Psoas muscle (tissue), 8 donors: ENCODE data around the gene ZNF555. TPM values are rescaled to one million over a fixed set of nuclear protein-coding genes. Genes with fewer than 3 reads are reported as not detected.

Experiments used
- ATAC-seq, 4 donors: fragments of 200-7000 bp; cut with Tn5 transposase; one replicate each; pipeline ENCODE4 v1.9.1; 2020; ENCODE audit warnings: moderate library complexity in 3 of 4, mild to moderate bottlenecking in 2 of 4
- DNase-seq, 2 donors: peaks; one replicate each; pipeline ENCODE4 v3.0.0-alpha.2; 2020
- H3K27ac ChIP-seq: fragments of 200-600 bp; one replicate; pipeline ENCODE4 v1.8.0; 2022
- H3K27me3 ChIP-seq, 3 donors: fragments of 200-600 bp in 1 of 3; one replicate each; pipeline versions ENCODE4 v1.6.1 to v1.8.0; 2013 to 2022; ENCODE audit warnings: low read length in 2 of 3, mild to moderate bottlenecking in 2 of 3, moderate library complexity in 1 of 3; ENCODE audit not compliant: insufficient read depth in 3 of 3
- H3K36me3 ChIP-seq, 2 donors: fragments of 200-600 bp in 1 of 2; one replicate each; pipeline versions ENCODE4 v1.6.1 to v1.8.0; 2013 to 2022; ENCODE audit warnings: low read depth in 1 of 2, mild to moderate bottlenecking in 1 of 2, moderate library complexity in 1 of 2; ENCODE audit not compliant: insufficient read depth in 1 of 2
- H3K4me1 ChIP-seq: fragments of 200-600 bp; one replicate; pipeline ENCODE4 v1.8.0; 2022
- H3K4me3 ChIP-seq: fragments of 200-600 bp; one replicate; pipeline ENCODE4 v1.8.0; 2022; ENCODE audit warnings: mild to moderate bottlenecking
- H3K9me3 ChIP-seq: fragments of 200-600 bp; one replicate; pipeline ENCODE4 v1.8.0; 2022
- WGBS, 3 donors: extraction: QIAGEN DNeasy Blood & Tissue Kit; methylation state at CpG; one replicate each; pipeline versions ENCODE4 v1.1.6 to v1.1.7; 2013; 5-methylcytosine and 5-hydroxymethylcytosine counted together
- intact Hi-C, 2 donors: fragments of 100-400 bp; cut with DNase I; formaldehyde crosslinking; loops; one replicate each; pipeline versions ENCODE4 v1.11.0 to v1.14.2; 2022
- polyA plus RNA-seq, 3 donors: library from polyadenylated mRNA; stranded (reverse); fragments of 200-250 nt; gene quantifications; one replicate each; pipeline ENCODE4 v1.2.3, GENCODE V29; 2013
- total RNA-seq, 4 donors: library from RNA; stranded (reverse); fragmentation: NEBNext Ultra II Directional in 2 of 4; extraction: Animal tissue kit (Norgen Biotek cat#: 25700) in 2 of 4; gene quantifications; one replicate each; pipeline versions ENCODE4 v1.2.1 to v1.2.4, GENCODE V29; 2021 to 2023
- TF ChIP-seq, protein P1 (sequence below): fragments of 200-600 bp; IDR thresholded peaks from one replicate; pipeline ENCODE4 v1.8.0; 2022; ENCODE audit warnings: antibody characterized with exemption
- donor health status: healthy with polysubstance abuse.
- donor health status: DM: no; HTN: no; CAD: no; lungs with moderate emphysema.
- donor health status: Bipolar disorder and iron deficiency.
- donor health status: healthy.
- donor health status: DM: yes; HTN: yes; CAD: no.
- donor health status: DM: no; HTN: no; CAD: no.
- donor health status: DM: no; HTN: no; CAD: no.
- donor health status: DM: yes; HTN: yes; CAD: no.

The ZNF555 gene
- total and polyA plus RNA-seq, 7 donors, result 1.7 to 16.0 (median 2.9) TPM

DNA sequence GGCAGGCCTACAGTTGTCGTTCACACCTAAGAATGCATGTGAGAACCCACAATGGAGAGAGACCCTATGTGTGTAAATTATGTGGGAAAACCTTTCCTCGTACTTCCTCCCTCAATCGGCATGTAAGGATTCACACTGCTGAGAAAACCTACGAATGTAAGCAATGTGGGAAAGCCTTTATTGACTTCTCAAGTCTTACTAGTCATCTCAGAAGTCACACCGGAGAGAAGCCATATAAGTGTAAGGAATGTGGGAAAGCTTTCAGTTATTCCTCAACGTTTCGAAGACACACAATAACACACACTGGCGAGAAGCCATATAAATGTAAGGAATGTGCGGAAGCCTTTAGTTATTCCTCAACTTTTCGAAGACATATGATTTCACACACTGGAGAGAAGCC lies 11.3 kb downstream of the ZNF555 start:
- 93 to 95% (median 94%) methylated on average over 10 of the region's 10 CpGs for WGBS, 3 donors

DNA sequence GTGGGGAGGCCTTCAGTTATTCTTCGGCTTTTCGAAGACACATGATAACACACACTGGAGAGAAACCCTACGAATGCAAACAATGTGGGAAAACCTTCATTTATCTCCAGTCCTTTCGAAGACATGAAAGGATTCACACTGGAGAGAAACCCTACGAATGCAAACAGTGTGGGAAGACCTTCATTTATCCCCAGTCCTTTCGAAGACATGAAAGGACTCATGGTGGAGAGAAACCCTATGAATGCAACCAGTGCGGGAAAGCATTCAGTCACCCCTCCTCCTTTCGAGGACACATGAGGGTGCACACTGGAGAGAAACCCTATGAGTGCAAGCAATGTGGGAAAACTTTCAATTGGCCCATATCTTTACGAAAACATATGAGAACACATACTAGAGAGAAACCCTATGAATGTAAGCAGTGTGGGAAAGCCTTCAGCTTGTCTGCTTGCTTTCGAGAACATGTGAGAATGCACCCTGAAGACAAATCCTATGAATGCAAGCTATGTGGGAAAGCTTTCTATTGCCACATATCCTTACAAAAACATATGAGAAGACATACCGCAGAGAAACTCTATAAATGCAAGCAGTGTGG lies 11.8 kb downstream of the ZNF555 start:
- H3K27me3 ChIP-seq, result peaks cover 0 to 2% (median 0%) of the 10 kb centered on the region in 3 donors
- intact Hi-C loops, result no loop called here
- no peak overlapping the region for H3K27ac ChIP-seq
- H3K9me3 ChIP-seq, result peaks cover 89% of the 10 kb centered on the region
- DNase-seq, result no peak
- ATAC-seq, result no peak
- H3K36me3 ChIP-seq, result peaks cover 23 to 43% of the 10 kb centered on the region in 2 donors
- TF ChIP-seq, protein P1, sequence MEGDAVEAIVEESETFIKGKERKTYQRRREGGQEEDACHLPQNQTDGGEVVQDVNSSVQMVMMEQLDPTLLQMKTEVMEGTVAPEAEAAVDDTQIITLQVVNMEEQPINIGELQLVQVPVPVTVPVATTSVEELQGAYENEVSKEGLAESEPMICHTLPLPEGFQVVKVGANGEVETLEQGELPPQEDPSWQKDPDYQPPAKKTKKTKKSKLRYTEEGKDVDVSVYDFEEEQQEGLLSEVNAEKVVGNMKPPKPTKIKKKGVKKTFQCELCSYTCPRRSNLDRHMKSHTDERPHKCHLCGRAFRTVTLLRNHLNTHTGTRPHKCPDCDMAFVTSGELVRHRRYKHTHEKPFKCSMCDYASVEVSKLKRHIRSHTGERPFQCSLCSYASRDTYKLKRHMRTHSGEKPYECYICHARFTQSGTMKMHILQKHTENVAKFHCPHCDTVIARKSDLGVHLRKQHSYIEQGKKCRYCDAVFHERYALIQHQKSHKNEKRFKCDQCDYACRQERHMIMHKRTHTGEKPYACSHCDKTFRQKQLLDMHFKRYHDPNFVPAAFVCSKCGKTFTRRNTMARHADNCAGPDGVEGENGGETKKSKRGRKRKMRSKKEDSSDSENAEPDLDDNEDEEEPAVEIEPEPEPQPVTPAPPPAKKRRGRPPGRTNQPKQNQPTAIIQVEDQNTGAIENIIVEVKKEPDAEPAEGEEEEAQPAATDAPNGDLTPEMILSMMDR, result no peak
- no peak overlapping the region for H3K4me3 ChIP-seq
- WGBS, 3 donors, result 96 to 98% (median 98%) methylated on average over 11 of the region's 11 CpGs
- H3K4me1 ChIP-seq, result no peaks in the 10 kb centered on the region

More for the DNA sequence above, 11.3 kb downstream of the ZNF555 start:
- no peak for ATAC-seq
- no peak overlapping the region for H3K27ac ChIP-seq
- peaks cover 23 to 43% of the 10 kb centered on the region in 2 donors for H3K36me3 ChIP-seq
- peaks cover 0 to 2% (median 0%) of the 10 kb centered on the region in 3 donors for H3K27me3 ChIP-seq
- TF ChIP-seq, protein P1, result no peak
- no peaks in the 10 kb centered on the region for H3K4me1 ChIP-seq
- DNase-seq, result no peak
- H3K4me3 ChIP-seq, result no peak overlapping the region
- peaks cover 84% of the 10 kb centered on the region for H3K9me3 ChIP-seq
- intact Hi-C loops, result no loop called here

DNA sequence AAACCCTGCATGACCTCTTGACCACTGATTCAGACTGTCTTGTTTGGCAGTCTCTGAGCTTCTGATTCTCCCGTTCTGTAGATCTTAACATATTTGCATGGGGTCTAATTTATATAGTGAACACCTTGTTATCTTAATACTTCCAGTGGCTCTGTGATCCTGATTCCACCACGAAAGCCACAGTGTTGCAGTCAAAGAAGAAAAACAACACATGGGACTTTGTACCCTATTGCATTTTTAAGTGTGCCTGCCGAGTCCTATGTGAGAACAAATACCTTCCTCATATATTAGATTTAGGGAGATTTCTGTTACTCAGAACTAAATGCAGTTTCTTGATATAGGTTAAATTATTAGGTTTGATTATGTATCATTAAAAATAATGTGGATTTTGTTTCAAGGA lies 13.6 kb downstream of the ZNF555 start:
- intact Hi-C loops, result no loop called here
- TF ChIP-seq, protein P1, result no peak
- peaks cover 23 to 43% of the 10 kb centered on the region in 2 donors for H3K36me3 ChIP-seq
- H3K9me3 ChIP-seq, result peaks cover 96% of the 10 kb centered on the region
- 97 to 100% (median 99%) methylated on average over 3 of the region's 3 CpGs for WGBS, 3 donors
- no peaks in the 10 kb centered on the region for H3K27me3 ChIP-seq
- no peak overlapping the region for H3K4me3 ChIP-seq
- no peaks in the 10 kb centered on the region for H3K4me1 ChIP-seq
- no peak for DNase-seq
- H3K27ac ChIP-seq, result no peak overlapping the region
- no peak for ATAC-seq

DNA sequence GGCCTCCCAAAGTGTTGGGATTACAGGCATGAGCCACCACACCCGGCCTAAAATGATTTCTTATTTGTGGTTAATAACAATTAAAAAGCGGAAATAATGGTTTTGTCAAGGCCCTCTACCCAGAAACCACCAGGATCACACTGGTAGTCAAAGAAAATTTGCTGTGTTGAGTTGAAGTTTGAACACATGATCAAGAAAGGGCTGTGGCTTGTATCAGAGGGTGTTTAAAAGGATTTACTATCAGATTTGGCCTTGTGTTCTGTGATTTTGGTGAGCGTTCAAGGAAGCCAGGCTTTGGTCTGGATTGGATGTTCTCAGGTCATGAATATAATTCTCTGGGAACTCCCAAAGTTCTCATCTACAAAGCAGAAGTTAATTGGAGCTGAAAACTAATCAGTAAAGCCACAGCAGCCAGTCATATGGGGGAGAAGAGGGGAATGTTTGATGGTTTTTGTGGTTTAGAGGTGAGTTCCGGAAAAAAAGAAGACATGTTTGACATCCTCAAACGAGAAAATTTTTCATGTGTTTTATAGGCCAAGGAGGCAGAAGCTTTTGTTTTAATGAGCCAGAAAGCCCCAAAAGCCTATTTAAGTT lies 15.3 kb downstream of the ZNF555 start:
- peaks cover 17 to 29% of the 10 kb centered on the region in 2 donors for H3K36me3 ChIP-seq
- no peak overlapping the region for H3K27ac ChIP-seq
- intact Hi-C loops, result no loop called here
- WGBS, 3 donors, result 92 to 94% (median 93%) methylated on average over 5 of the region's 5 CpGs
- H3K27me3 ChIP-seq, result no peaks in the 10 kb centered on the region
- no peak overlapping the region for H3K4me3 ChIP-seq
- TF ChIP-seq, protein P1, result no peak
- ATAC-seq (no peak), DNase-seq (no peak)
- H3K4me1 ChIP-seq, result no peaks in the 10 kb centered on the region
- peaks cover 85% of the 10 kb centered on the region for H3K9me3 ChIP-seq
